SU-DHL-6 (cell line): ENCODE measurements around the gene HLA-DPA1.

Experiments used
- H2AFZ ChIP-seq: fragments of 200-600 bp; sonication (generic); 2 replicates; pipeline ENCODE4 v1.6.1; 2014; ENCODE audit warnings: low read depth, mild to moderate bottlenecking, moderate library complexity, mixed read lengths, antibody characterized with exemption, low read length; ENCODE audit not compliant: severe bottlenecking
- H3F3A ChIP-seq: fragments of 200-600 bp; shearing (Covaris generic); 2 replicates; pipeline ENCODE4 v1.6.0; 2016; ENCODE audit warnings: antibody characterized with exemption, mild to moderate bottlenecking; ENCODE audit not compliant: insufficient read depth
- H3K27ac ChIP-seq: fragments of 200-600 bp; sonication (generic); 2 replicates; pipeline ENCODE4 v1.5.1; 2016; ENCODE audit warnings: low read depth, mild to moderate bottlenecking, low read length, moderate library complexity, mixed read lengths
- H3K27me3 ChIP-seq: fragments of 200-600 bp; sonication (generic), shearing (Covaris generic); 2 replicates; pipeline ENCODE4 v1.6.0; 2014; ENCODE audit warnings: mild to moderate bottlenecking, low read length
- H3K36me3 ChIP-seq: fragments of 200-600 bp; sonication (generic); 2 replicates; pipeline ENCODE4 v1.6.1; 2014; ENCODE audit warnings: mild to moderate bottlenecking, low read length, mixed read lengths
- H3K4me2 ChIP-seq: fragments of 300-600, 200-600 bp; shearing (Covaris generic), sonication (generic); 2 replicates; pipeline ENCODE4 v1.6.0; 2014; ENCODE audit warnings: low read length, low read depth, mild to moderate bottlenecking; ENCODE audit not compliant: poor library complexity, severe bottlenecking
- H3K4me3 ChIP-seq: fragments of 200-600 bp; sonication (generic); 2 replicates; pipeline ENCODE4 v1.5.1; 2014; ENCODE audit warnings: antibody characterized with exemption, low read length, mild to moderate bottlenecking, mixed read lengths; ENCODE audit not compliant: insufficient read depth, poor library complexity, severe bottlenecking
- H3K79me2 ChIP-seq: fragments of 200-600 bp; sonication (generic); 2 replicates; pipeline ENCODE4 v1.6.1; 2014; ENCODE audit warnings: mild to moderate bottlenecking, low read length, moderate library complexity; ENCODE audit not compliant: insufficient read depth
- H3K9ac ChIP-seq: fragments of 200-600 bp; sonication (generic); 2 replicates; pipeline ENCODE4 v1.7.0; 2014; ENCODE audit warnings: mild to moderate bottlenecking, low read length
- H3K9me2 ChIP-seq: fragments of 200-600 bp; sonication (generic); replicated peaks from 2 replicates; pipeline ENCODE4 v1.6.1; 2014; ENCODE audit warnings: low read length; ENCODE audit not compliant: insufficient read depth
- H3K9me3 ChIP-seq: fragments of 200-600 bp; sonication (generic); 2 replicates; pipeline ENCODE4 v1.6.1; 2014; ENCODE audit warnings: low read length, mixed read lengths; ENCODE audit not compliant: insufficient read depth
- H4K20me1 ChIP-seq: fragments of 200-600 bp; sonication (generic); 2 replicates; pipeline ENCODE4 v1.6.1; 2014; ENCODE audit warnings: low read depth, mild to moderate bottlenecking, antibody characterized with exemption, low read length, moderate library complexity, mixed read lengths
- CTCF ChIP-seq: fragments of 200-600 bp; sonication (generic); IDR thresholded peaks from one replicate; pipeline ENCODE4 v1.5.1; 2017; ENCODE audit warnings: antibody characterized with exemption, mild to moderate bottlenecking, low read length, moderate library complexity; ENCODE audit not compliant: insufficient read depth, poor library complexity, severe bottlenecking
- EZH2phosphoT487 ChIP-seq: fragments of 200-600 bp; sonication (generic), shearing (Covaris generic); conservative IDR thresholded peaks from 2 replicates; pipeline ENCODE4 v1.6.1; 2018; ENCODE audit warnings: mild to moderate bottlenecking, antibody characterized with exemption, low read length, moderate library complexity, mixed read lengths

Gene HLA-DPA1

GRCh38 chr6:33078442-33078841, 5.0 kb upstream of the HLA-DPA1 start:
- peak overlapping the region; percentile 47 for H3K4me2 ChIP-seq
- no peaks in the 10 kb centered on the region for H3K27me3 ChIP-seq
- H3K36me3 ChIP-seq: no peaks in the 10 kb centered on the region
- no peaks in the 10 kb centered on the region for H3K9me3 ChIP-seq
- H2AFZ ChIP-seq: no peak overlapping the region
- no peaks in the 10 kb centered on the region for H4K20me1 ChIP-seq
- no peak overlapping the region for H3K4me3 ChIP-seq
- H3F3A ChIP-seq: peaks cover 27% of the 10 kb centered on the region
- H3K9me2 ChIP-seq: no peaks in the 10 kb centered on the region
- H3K9ac ChIP-seq: peak overlapping the region; percentile 24; the same call in 1 of the 2 replicates
- peaks cover 37% of the 10 kb centered on the region for H3K79me2 ChIP-seq
- TF ChIP-seq CTCF (no peak), EZH2phosphoT487 (no peak)
- peak overlapping the region; percentile 9; the same call in 1 of the 2 replicates for H3K27ac ChIP-seq

DNA sequence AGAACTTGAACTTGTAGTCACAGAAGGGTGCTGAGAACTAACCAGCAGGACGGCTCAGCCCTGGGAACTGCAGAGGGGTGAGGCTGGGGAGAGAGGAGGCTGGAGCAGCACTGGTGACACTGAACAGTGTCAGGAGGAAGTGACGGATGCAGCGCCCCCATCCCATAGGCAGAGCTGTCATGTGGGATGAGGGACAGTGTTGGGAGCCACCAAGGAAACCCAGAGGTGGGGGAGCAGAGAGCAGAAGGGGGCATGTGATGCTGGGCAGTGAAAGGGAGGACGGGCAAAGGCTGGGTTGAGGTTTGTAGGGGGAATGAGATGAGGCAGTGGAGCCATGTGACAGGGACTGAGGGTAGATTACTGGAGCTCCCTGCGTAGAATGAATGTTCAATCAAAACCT, 4.5 kb upstream of the HLA-DPA1 start:
- H3K9me3 ChIP-seq: no peaks in the 10 kb centered on the region
- peaks cover 27% of the 10 kb centered on the region for H3F3A ChIP-seq
- H2AFZ ChIP-seq: no peak overlapping the region
- TF ChIP-seq EZH2phosphoT487: no peak
- TF ChIP-seq CTCF: no peak
- peak overlapping the region; percentile 4 for H3K4me3 ChIP-seq
- no peaks in the 10 kb centered on the region for H3K27me3 ChIP-seq
- H4K20me1 ChIP-seq: no peaks in the 10 kb centered on the region
- H3K9me2 ChIP-seq: no peaks in the 10 kb centered on the region
- peaks cover 43% of the 10 kb centered on the region for H3K79me2 ChIP-seq
- H3K36me3 ChIP-seq: no peaks in the 10 kb centered on the region
- 0 out of 2 replicates have a peak overlapping the region, but pooled peaks have one; percentile 9 for H3K27ac ChIP-seq
- peak overlapping the region; percentile 47 for H3K4me2 ChIP-seq
- H3K9ac ChIP-seq: peak overlapping the region; percentile 24; the same call in 1 of the 2 replicates

GRCh38 chr6:33076406-33076934, 3.0 kb upstream of the HLA-DPA1 start:
- H2AFZ ChIP-seq: no peak overlapping the region
- H3K27ac ChIP-seq: peak overlapping the region; percentile 78
- TF ChIP-seq CTCF (no peak), EZH2phosphoT487 (no peak)
- H3K36me3 ChIP-seq: no peaks in the 10 kb centered on the region
- H3K9me2 ChIP-seq: no peaks in the 10 kb centered on the region
- H3K9ac ChIP-seq: peak overlapping the region; percentile 70
- H3K27me3 ChIP-seq: no peaks in the 10 kb centered on the region
- H3K9me3 ChIP-seq: no peaks in the 10 kb centered on the region
- peaks cover 28% of the 10 kb centered on the region for H3F3A ChIP-seq
- peaks cover 57% of the 10 kb centered on the region for H3K79me2 ChIP-seq
- peak overlapping the region; percentile 78 for H3K4me3 ChIP-seq
- peak overlapping the region; percentile 92 for H3K4me2 ChIP-seq
- H4K20me1 ChIP-seq: no peaks in the 10 kb centered on the region
